HTR-8/SVneo (cell line): ENCODE measurements around the gene PRTN3.

Experiments
- DNase-seq: peaks from one replicate; pipeline ENCODE4 v3.0.0; 2011; ENCODE audit warnings: low spot score, mixed read lengths; ENCODE audit not compliant: insufficient read length
- FAIRE-seq: peaks from 2 replicates; lab custom pipeline; 2011; peaks lifted over from hg19 to GRCh38; lab: Jason Lieb, UNC

Gene PRTN3

GRCh38 chr19:892243-892893 lies 51.6 kb downstream of the PRTN3 start:
- no peak for FAIRE-seq
- DNase-seq: no peak

DNA sequence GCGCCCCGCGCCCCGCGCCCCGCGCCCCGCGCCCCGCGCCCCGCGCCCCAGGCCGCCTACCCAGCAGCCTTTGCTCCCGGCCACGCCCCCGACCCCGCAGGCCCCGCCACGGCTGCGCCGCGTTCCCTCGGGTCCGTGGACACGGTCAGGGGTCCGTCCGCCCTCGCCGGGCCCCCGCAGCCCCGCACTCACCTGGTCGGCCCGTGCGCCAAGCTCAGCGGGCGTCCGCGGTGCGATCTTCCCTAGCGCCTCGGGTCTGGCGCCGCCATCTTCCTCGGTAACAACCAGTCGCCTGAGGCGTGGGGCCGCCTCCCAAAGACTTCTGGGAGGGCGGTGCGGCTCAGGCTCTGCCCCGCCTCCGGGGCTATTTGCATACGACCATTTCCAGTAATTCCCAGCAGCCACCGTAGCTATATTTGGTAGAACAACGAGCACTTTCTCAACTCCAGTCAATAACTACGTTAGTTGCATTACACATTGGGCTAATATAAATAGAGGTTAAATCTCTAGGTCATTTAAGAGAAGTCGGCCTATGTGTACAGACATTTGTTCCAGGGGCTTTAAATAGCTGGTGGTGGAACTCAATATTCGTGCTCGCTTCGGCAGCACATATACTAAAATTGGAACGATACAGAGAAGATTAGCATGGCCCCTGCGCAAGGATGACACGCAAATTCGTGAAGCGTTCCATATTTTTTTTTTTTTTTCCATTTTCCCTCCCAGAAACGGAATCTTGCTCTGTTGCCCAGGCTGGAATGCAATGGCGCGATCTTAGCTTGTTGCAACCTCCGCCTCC lies 52.3 kb downstream of the PRTN3 start, which contains the start of the genes MED16 and RNU6-9:
TSS of gene MED16 (minus strand) at position 294 of the 796 bp plus-strand sequence. CDS start 2,056 bp downstream, outside the sequence.
TSS of gene RNU6-9 (plus strand) at position 591 of the 796 bp plus-strand sequence.
- DNase-seq: peak; percentile 90
- FAIRE-seq: no peak

GRCh38 chr19:896434-896833 lies 55.6 kb downstream of the PRTN3 start:
- FAIRE-seq (no peak), DNase-seq (no peak)

DNA sequence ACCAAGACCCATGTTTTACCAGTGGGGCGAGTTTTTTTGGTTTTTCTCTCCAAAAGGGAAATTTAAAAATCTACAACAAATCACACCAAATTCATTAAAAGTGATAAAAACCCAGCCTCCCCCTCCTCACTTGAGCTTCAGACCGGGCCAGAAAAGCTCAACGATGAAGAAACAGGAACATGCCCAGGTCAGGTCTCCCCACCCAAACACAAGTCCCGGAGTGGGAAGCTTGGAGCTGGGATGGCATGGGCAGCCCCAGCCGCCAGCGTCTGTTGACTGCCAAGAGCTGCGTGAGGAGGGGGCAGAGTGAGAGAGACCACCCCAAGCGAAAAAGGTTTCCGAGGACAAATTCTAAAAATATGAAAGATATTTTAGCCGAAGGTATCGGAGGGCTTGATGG lies 56.2 kb downstream of the PRTN3 start:
- FAIRE-seq: no peak

GRCh38 chr19:897442-898039 lies 56.7 kb downstream of the PRTN3 start:
- no peak for DNase-seq
- no peak for FAIRE-seq

More for the DNA sequence above, 56.2 kb downstream of the PRTN3 start:
- no peak for DNase-seq
